RWPE1 (cell line): ENCODE data around the gene ARHGEF26.

Experiments used
- CTCF ChIA-PET: fragments of 350-600 bp; sonication (Branson Sonifier 250); formaldehyde crosslinking; extraction: SDS; loops from one replicate; lab custom pipeline; 2021; lab: Yijun Ruan, JAX
- POLR2A ChIA-PET: fragments of 400-600 bp; formaldehyde crosslinking; extraction: SDS; loops from one replicate; lab custom pipeline; 2020; ENCODE audit warnings: antibody characterized with exemption; ENCODE audit not compliant: low non-redundant PET; lab: Yijun Ruan, JAX
- DNase-seq: peaks from one replicate; pipeline ENCODE4 v3.0.0; 2012; ENCODE audit warnings: low spot score
- H3K27ac ChIP-seq: fragments of 450-650 bp; 2 replicates; pipeline ENCODE4 v1.5.1; 2017
- CTCF ChIP-seq: fragments of 450-650 bp; conservative IDR thresholded peaks from 2 replicates; pipeline ENCODE4 v1.5.1; 2017; ENCODE audit warnings: low read depth, mild to moderate bottlenecking

ARHGEF26 gene

DNA sequence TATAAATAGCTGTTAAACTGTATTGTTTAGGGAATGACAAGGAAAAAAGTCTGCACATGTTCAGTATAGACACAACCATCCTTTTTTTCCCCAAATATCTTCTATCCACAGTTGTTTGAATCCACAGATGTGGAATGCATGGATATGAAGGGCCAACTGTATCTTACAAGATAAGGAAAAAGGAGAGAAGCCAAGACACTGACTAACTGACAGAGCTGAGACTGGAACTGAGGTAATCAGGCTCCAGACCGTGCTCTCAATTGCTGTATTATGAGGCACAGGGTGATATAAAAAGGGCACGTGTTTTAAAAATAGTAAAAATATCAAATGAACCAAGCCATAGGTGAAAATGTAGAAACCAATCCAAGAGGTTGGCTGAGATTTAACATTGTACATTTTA, 154.1 kb downstream of the ARHGEF26 start:
- DNase-seq, result no peak
- CTCF ChIA-PET, result no interaction called here
- no peak for TF ChIP-seq CTCF
- no peak overlapping the region for H3K27ac ChIP-seq
- POLR2A ChIA-PET, result no interaction called here

DNA sequence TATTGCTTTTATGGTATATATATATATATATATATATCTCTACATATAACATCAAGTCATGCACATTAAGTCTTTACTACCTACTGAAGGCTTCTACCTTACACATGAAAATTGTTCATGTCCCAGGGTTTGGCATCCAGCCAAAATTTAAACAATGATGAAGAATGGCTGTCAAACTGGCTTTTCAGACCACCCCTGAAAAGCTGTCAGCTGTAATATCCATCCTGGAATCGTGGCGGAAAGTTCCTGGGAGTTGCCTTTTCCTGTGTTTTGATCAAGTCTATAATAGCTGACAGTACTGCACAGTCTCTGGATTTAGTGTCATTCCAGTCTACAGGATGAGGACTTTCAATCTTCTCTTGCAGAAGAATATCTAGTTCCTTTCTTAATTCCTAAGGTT, 154.8 kb downstream of the ARHGEF26 start:
- no peak overlapping the region for H3K27ac ChIP-seq
- no peak for TF ChIP-seq CTCF
- ChIA-PET POLR2A (no interaction called here), CTCF (no interaction called here)
- no peak for DNase-seq

GRCh38 chr3:154280161-154280560, 159.0 kb downstream of the ARHGEF26 start:
- ChIA-PET CTCF (interaction anchor here (0.6 to 1.0 kb wide), 2 partner anchors 17 to 18 kb away, joined by 3 read pairs; no protein-coding TSS in a partner anchor), POLR2A (no interaction called here)
- TF ChIP-seq CTCF, result no peak
- DNase-seq, result no peak
- H3K27ac ChIP-seq, result no peak overlapping the region

GRCh38 chr3:154285221-154285620, 164.0 kb downstream of the ARHGEF26 start:
- POLR2A ChIA-PET, result no interaction called here
- DNase-seq, result no peak
- H3K27ac ChIP-seq, result no peak overlapping the region
- no peak for TF ChIP-seq CTCF
- CTCF ChIA-PET, result interaction anchor here (0.7 kb wide), 1 partner anchor 16 kb away, joined by 3 read pairs; no protein-coding TSS in a partner anchor

DNA sequence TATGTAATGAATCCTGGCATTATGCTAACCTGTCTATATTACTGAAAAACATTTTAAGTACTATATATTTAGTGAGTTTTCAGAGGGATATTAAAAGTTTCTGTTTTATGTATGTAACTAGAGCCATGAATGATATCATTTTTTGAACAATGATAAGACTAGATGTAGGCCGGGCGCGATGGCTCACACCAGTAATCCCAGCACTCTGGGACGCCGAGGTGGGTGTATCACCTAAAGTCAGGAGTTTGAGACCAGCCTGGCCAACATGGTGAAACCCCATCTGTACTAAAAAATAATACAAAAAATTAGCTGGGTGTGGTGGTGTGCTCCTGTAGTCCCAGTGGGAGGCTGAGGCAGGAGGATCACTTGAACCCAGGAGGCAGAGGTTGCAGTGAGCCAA, 169.0 kb downstream of the ARHGEF26 start:
- DNase-seq, result no peak
- CTCF ChIA-PET, result interaction anchor here (0.7 kb wide), 1 partner anchor 33 kb away, joined by 3 read pairs; no protein-coding TSS in a partner anchor
- H3K27ac ChIP-seq, result no peak overlapping the region
- POLR2A ChIA-PET, result no interaction called here
- no peak for TF ChIP-seq CTCF

DNA sequence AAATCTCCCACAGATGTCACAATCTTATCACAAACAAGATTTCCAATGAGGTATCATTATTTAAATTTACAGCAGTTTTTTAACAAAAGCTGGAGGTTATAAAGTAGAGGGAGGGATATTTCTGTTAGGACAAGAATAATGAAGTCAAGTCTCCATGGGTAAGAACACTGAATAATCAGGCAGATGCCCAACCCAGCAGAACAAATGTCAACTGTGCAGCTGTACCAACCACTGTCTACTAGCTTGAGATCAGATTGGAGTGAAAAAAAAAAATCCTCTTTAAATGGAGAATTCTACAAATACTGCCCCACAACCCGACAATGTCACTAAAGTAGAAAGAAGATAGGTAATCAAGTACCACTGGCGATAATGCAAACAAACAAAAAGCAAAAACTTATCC, 172.8 kb downstream of the ARHGEF26 start:
- TF ChIP-seq CTCF, result no peak
- ChIA-PET POLR2A (no interaction called here), CTCF (no interaction called here)
- no peak overlapping the region for H3K27ac ChIP-seq
- DNase-seq, result no peak
